K562 (cell line): ENCODE measurements around the gene PCBP2. TPM values are rescaled to one million over a fixed set of nuclear protein-coding genes. Genes with fewer than 3 reads are reported as not detected.

Source experiments
- FOXJ3 ChIP-seq: sonication (generic); formaldehyde crosslinking; IDR thresholded peaks from 2 replicates; pipeline ENCODE4 v1.4.0; 2020; ENCODE audit warnings: mild to moderate bottlenecking, missing genetic modification reagents
- KAT2B ChIP-seq: IDR thresholded peaks from one replicate; pipeline ENCODE4 v1.6.1; 2012; ENCODE audit warnings: low read depth, mild to moderate bottlenecking, control low read depth, inconsistent platforms, low read length, moderate library complexity
- TBP ChIP-seq: optimal IDR thresholded peaks from 2 replicates; pipeline ENCODE3; 2011; ENCODE audit warnings: low read depth, low read length, improper control_type of control experiment
- TEAD2 ChIP-seq: fragments of 450-650 bp; IDR thresholded peaks from 2 replicates; pipeline ENCODE4 v1.6.1; 2016; ENCODE audit warnings: missing genetic modification characterization, control low read depth, missing compliant biosample characterization
- TSC22D4 ChIP-seq: fragments of 450-650 bp; IDR thresholded peaks from 2 replicates; pipeline ENCODE4 v1.6.1; 2016; ENCODE audit warnings: missing genetic modification characterization, missing biosample characterization, control low read depth
- VEZF1 ChIP-seq: fragments of 200-800 bp; sonication (Bioruptor generic); IDR thresholded peaks from 2 replicates; pipeline ENCODE4 v1.6.1; 2017; ENCODE audit warnings: missing genetic modification characterization, missing compliant biosample characterization
- YBX1 ChIP-seq: fragments of 450-650 bp; IDR thresholded peaks from 2 replicates; pipeline ENCODE4 v1.7.1; 2016; ENCODE audit warnings: mild to moderate bottlenecking
- ZBTB11 ChIP-seq, 3 experiments: fragments of 200-800 bp in 1 of 3; fragments of 250-450 bp in 1 of 3; fragments of 450-650 bp in 1 of 3; sonication (Bioruptor Pico) in 1 of 3; sonication (Bioruptor generic) in 1 of 3; formaldehyde crosslinking in 1 of 3; IDR thresholded peaks; 2 replicates each; pipeline versions ENCODE4 v1.6.1 to v1.8.0; 2016 to 2022; ENCODE audit warnings: mild to moderate bottlenecking in 2 of 3, missing genetic modification characterization in 2 of 3, missing compliant biosample characterization in 1 of 3, moderate library complexity in 1 of 3
- ZNF668 ChIP-seq: fragments of 250-450 bp; sonication (Bioruptor Pico); IDR thresholded peaks from 2 replicates; pipeline ENCODE4 v1.8.0; 2022; ENCODE audit warnings: mild to moderate bottlenecking, inconsistent platforms
- ZNF76 ChIP-seq: fragments of 250-450 bp; sonication (Bioruptor Pico); IDR thresholded peaks from 2 replicates; pipeline ENCODE4 v1.4.0; 2020; ENCODE audit warnings: mild to moderate bottlenecking, moderate library complexity, borderline replicate concordance
- polyA plus RNA-seq, 8 experiments: library from polyadenylated mRNA; depleted of rRNA in 4 of 8; stranded (reverse) in 5 of 8; unstranded in 3 of 8; fragments of >200 nt; fragmentation: Nextera tagmentation in 2 of 8; fragmentation: Illumina TruSeq in 1 of 8; extraction: Ambion mirVana in 2 of 8; extraction: Trizol in 1 of 8; gene quantifications; 2 replicates each; pipeline versions ENCODE4 v1.2.1 to v1.2.3, GENCODE V29; 2011 to 2014; ENCODE audit warnings: inconsistent platforms in 1 of 8, missing spikeins in 1 of 8
- total RNA-seq, 7 experiments: library from RNA; depleted of rRNA in 6 of 7; stranded (reverse); fragments of >200 nt in 6 of 7; fragmentation: Illumina TruSeq in 2 of 7; extraction: Trizol in 2 of 7; gene quantifications; 2 replicates each; pipeline versions ENCODE4 v1.2.1 to v1.2.3, GENCODE V29; 2011 to 2021; ENCODE audit warnings: low replicate concordance in 1 of 7

PCBP2 gene
- total and polyA plus RNA-seq, 9 of the 15 experiments (the other 6 are each of a cell fraction or from before 2014, with no cell fraction given) = 137 to 831 (median 328) TPM

DNA sequence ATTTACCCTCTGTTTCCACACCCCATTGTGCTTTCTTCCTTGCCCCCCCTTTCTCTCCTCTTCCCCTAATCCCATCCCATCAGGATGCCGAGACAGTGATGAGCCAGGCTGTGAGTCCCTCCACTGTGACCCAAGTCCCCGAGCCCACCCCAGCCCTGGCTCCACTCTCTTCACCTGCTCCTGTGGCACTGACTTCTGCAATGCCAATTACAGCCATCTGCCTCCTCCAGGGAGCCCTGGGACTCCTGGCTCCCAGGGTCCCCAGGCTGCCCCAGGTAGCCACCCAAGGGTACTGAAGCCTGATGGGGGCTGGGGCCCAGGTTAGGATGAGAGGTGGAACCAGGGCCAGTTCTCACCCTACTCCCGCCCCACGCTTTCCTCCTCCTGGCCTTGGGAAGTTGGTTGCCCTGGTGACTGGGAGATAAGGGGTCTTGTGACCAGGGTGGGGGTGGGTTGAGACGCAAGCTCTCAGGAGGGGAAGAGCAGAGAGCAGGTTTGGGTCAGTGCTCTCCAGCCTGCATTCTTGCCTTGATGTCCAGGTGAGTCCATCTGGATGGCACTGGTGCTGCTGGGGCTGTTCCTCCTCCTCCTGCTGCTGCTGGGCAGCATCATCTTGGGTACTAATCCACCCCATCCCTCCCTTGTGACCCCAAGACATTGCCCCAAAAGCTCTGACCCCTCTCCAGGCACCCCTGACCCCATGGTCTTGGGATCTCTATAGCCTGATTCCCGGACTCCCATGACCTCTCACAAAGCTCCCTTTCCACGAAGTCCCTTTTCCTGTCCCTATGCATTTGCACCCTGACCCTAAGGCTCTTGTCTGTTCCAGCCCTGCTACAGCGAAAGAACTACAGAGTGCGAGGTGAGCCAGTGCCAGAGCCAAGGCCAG is 27.0 kb upstream of the PCBP2 start (continued):
- TF ChIP-seq ZBTB11 (CRISPR knock-in tag; IDR thresholded peaks at IDR 0.05) = no peak
- TF ChIP-seq ZNF668 (CRISPR knock-in tag) = no peak
- TF ChIP-seq TEAD2 (tag) = no peak
- TF ChIP-seq TSC22D4 (tag) = no peak
- 0 out of 2 replicates have a peak, but pooled peaks have one; percentile 16 for TF ChIP-seq ZNF76 (CRISPR knock-in tag)
- TF ChIP-seq VEZF1 (CRISPR knock-in tag) = peak; percentile 75
- no peak for TF ChIP-seq FOXJ3 (CRISPR knock-in tag)
- no peak for TF ChIP-seq YBX1
- no peak for TF ChIP-seq KAT2B
- no peak for TF ChIP-seq TBP
